ENCODE data around the gene TAF1. TPM values are rescaled to one million over a fixed set of nuclear protein-coding genes. Genes with fewer than 3 reads are reported as not detected.
"Not testable (repeated sequence)": the region's sequence is repeated elsewhere in the genome, so short reads cannot be mapped to it uniquely, and the experiment has no call there.

Gene TAF1
- total RNA-seq, 1 donor from 2014 or later = 16.7 TPM

- no peak for DNase-seq (ENCODE audit: low read depth)
- TF ChIP-seq CTCF (conservative IDR thresholded peaks at IDR 0.05; ENCODE audit: low read depth, low read length) = no peak
- no peak overlapping the region for H3K4me3 ChIP-seq (ENCODE audit: low read depth, low read length)
These were observed 74.2 kb downstream of the TAF1 start for GRCh38 chrX:71440401-71440800.

- not testable (repeated sequence) for DNase-seq (ENCODE audit: low read depth); H3K4me3 ChIP-seq (ENCODE audit: low read depth, low read length)
These were observed 75.7 kb downstream of the TAF1 start for GRCh38 chrX:71441809-71442208.

- no peak for DNase-seq (ENCODE audit: low read depth)
- no peak overlapping the region for H3K4me3 ChIP-seq (ENCODE audit: low read depth, low read length)
- TF ChIP-seq CTCF (conservative IDR thresholded peaks at IDR 0.05; ENCODE audit: low read depth, low read length) = no peak
These were observed 84.4 kb downstream of the TAF1 start for GRCh38 chrX:71450433-71451106.

- not testable (repeated sequence) for DNase-seq (ENCODE audit: low read depth); H3K4me3 ChIP-seq (ENCODE audit: low read depth, low read length)
These were observed 85.4 kb downstream of the TAF1 start for GRCh38 chrX:71451518-71451917.

GRCh38 chrX:71453056-71453455, 86.9 kb downstream of the TAF1 start:
- no peak for DNase-seq (ENCODE audit: low read depth)
- no peak for TF ChIP-seq CTCF (conservative IDR thresholded peaks at IDR 0.05; ENCODE audit: low read depth, low read length)
- no peak overlapping the region for H3K4me3 ChIP-seq (ENCODE audit: low read depth, low read length)

GRCh38 chrX:71454222-71454621, 88.1 kb downstream of the TAF1 start:
- DNase-seq (ENCODE audit: low read depth) = no peak
- no peak for TF ChIP-seq CTCF (conservative IDR thresholded peaks at IDR 0.05; ENCODE audit: low read depth, low read length)
- H3K4me3 ChIP-seq (ENCODE audit: low read depth, low read length) = no peak overlapping the region

GRCh38 chrX:71458866-71459265, 92.7 kb downstream of the TAF1 start:
- TF ChIP-seq CTCF (conservative IDR thresholded peaks at IDR 0.05; ENCODE audit: low read depth, low read length) = no peak
- no peak for DNase-seq (ENCODE audit: low read depth)
- H3K4me3 ChIP-seq (ENCODE audit: low read depth, low read length) = no peak overlapping the region

GRCh38 chrX:71464968-71465367, 98.8 kb downstream of the TAF1 start:
- no peak for DNase-seq (ENCODE audit: low read depth)
- H3K4me3 ChIP-seq (ENCODE audit: low read depth, low read length) = no peak overlapping the region
- TF ChIP-seq CTCF (conservative IDR thresholded peaks at IDR 0.05; ENCODE audit: low read depth, low read length) = no peak

Measured in epithelial cell of proximal tubule (primary cell).